Raji (cell line): ENCODE results near the gene AKNAD1.

ENCODE experiments used
- POLR2A ChIP-seq: IDR thresholded peaks from 2 replicates; pipeline ENCODE4 v1.6.1; 2011; ENCODE audit warnings: low read depth, low read length, control low read depth; ENCODE audit not compliant: insufficient read depth

AKNAD1 gene

GRCh38 chr1:108850929-108851328 lies 6.0 kb downstream of the AKNAD1 start:
- TF ChIP-seq POLR2A = no peak

- TF ChIP-seq POLR2A = no peak
Observed at GRCh38 chr1:108848806-108849205, 8.1 kb downstream of the AKNAD1 start.

GRCh38 chr1:108847494-108847893 lies 9.4 kb downstream of the AKNAD1 start:
- TF ChIP-seq POLR2A = no peak

- TF ChIP-seq POLR2A = no peak
Observed at GRCh38 chr1:108845991-108846390, 10.9 kb downstream of the AKNAD1 start.

GRCh38 chr1:108845446-108845845 lies 11.4 kb downstream of the AKNAD1 start:
- no peak for TF ChIP-seq POLR2A

GRCh38 chr1:108843390-108844137 lies 13.3 kb downstream of the AKNAD1 start:
- no peak for TF ChIP-seq POLR2A

GRCh38 chr1:108842525-108843181 lies 14.2 kb downstream of the AKNAD1 start:
- TF ChIP-seq POLR2A = no peak

GRCh38 chr1:108841703-108842102 lies 15.2 kb downstream of the AKNAD1 start:
- no peak for TF ChIP-seq POLR2A

- TF ChIP-seq POLR2A = no peak
Observed at GRCh38 chr1:108832929-108833328, 24.0 kb downstream of the AKNAD1 start.

- TF ChIP-seq POLR2A = no peak
Observed at GRCh38 chr1:108831225-108831624, 25.7 kb downstream of the AKNAD1 start.

- no peak for TF ChIP-seq POLR2A
Observed at GRCh38 chr1:108830119-108831008, 26.5 kb downstream of the AKNAD1 start.

- no peak for TF ChIP-seq POLR2A
Observed at GRCh38 chr1:108829498-108829916, 27.4 kb downstream of the AKNAD1 start.

- TF ChIP-seq POLR2A = no peak
Observed at GRCh38 chr1:108828074-108828961, 28.6 kb downstream of the AKNAD1 start.

GRCh38 chr1:108826081-108826635 lies 30.7 kb downstream of the AKNAD1 start:
- no peak for TF ChIP-seq POLR2A

- TF ChIP-seq POLR2A = no peak
Observed at GRCh38 chr1:108824051-108824450, 32.8 kb downstream of the AKNAD1 start.

- TF ChIP-seq POLR2A = no peak
Observed at GRCh38 chr1:108823632-108824031, 33.3 kb downstream of the AKNAD1 start.
